NB4 (cell line): ENCODE results near the gene DTNBP1.

Source experiments
- POLR2A ChIP-seq: IDR thresholded peaks from 2 replicates; pipeline ENCODE4 v1.6.1; 2011; ENCODE audit warnings: mild to moderate bottlenecking; ENCODE audit not compliant: insufficient read length; ENCODE audit errors: extremely low read depth
- TF ChIP-seq, protein P1 (sequence below): IDR thresholded peaks from one replicate; pipeline ENCODE4 v1.5.1; 2012; ENCODE audit warnings: low read depth, low read length
- TF ChIP-seq, protein P2 (sequence below): IDR thresholded peaks from 2 replicates; pipeline ENCODE4 v1.6.1; 2011; ENCODE audit warnings: low read depth, low read length

DNA sequence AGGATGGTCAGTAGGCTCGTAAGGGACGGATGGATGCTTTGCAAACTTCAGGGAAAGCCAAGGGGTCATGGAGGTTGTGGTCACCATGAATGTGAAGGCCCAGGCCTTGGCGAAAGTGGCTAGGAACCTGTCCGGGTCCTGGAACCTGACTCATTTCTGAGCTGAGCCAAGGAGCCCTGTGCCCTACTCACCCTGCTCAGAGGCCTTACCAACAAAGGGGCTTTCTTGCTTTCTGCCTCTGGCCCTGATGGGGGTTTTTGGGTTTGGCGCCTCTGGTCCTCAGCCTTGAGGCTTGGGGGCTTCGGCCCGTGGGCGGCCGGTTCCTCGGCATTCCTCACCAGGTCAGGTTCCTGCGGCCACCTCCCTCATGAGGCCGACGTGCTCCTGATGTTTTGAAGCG lies 155.1 kb downstream of the DTNBP1 start:
- TF ChIP-seq, protein P1, sequence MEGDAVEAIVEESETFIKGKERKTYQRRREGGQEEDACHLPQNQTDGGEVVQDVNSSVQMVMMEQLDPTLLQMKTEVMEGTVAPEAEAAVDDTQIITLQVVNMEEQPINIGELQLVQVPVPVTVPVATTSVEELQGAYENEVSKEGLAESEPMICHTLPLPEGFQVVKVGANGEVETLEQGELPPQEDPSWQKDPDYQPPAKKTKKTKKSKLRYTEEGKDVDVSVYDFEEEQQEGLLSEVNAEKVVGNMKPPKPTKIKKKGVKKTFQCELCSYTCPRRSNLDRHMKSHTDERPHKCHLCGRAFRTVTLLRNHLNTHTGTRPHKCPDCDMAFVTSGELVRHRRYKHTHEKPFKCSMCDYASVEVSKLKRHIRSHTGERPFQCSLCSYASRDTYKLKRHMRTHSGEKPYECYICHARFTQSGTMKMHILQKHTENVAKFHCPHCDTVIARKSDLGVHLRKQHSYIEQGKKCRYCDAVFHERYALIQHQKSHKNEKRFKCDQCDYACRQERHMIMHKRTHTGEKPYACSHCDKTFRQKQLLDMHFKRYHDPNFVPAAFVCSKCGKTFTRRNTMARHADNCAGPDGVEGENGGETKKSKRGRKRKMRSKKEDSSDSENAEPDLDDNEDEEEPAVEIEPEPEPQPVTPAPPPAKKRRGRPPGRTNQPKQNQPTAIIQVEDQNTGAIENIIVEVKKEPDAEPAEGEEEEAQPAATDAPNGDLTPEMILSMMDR: no peak
- TF ChIP-seq, protein P2, sequence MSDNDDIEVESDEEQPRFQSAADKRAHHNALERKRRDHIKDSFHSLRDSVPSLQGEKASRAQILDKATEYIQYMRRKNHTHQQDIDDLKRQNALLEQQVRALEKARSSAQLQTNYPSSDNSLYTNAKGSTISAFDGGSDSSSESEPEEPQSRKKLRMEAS: no peak
- TF ChIP-seq POLR2A: no peak
